Dendritic cell treated with granulocyte-macrophage colony-stimulating factor and Interleukin-4, amounts not matched to agents 40 ng/mL and 50 ng/mL, for 4 days (primary cell): Measurements from ENCODE around the gene NOX1.
"Not testable (repeated sequence)": the region's sequence is repeated elsewhere in the genome, so short reads cannot be mapped to it uniquely, and the experiment has no call there.

Source experiments
- H3K27ac Mint-ChIP-seq: one replicate; pipeline ENCODE4 v1.8.0; 2022; ENCODE audit warnings: mild to moderate bottlenecking, mixed read lengths
- H3K27me3 Mint-ChIP-seq: one replicate; pipeline ENCODE4 v1.8.0; 2022; ENCODE audit warnings: mild to moderate bottlenecking, mixed read lengths
- H3K36me3 Mint-ChIP-seq: one replicate; pipeline ENCODE4 v1.8.0; 2022; ENCODE audit warnings: low read depth, mixed read lengths
- H3K4me1 Mint-ChIP-seq: one replicate; pipeline ENCODE4 v1.8.0; 2022; ENCODE audit warnings: low read depth, mixed read lengths
- H3K4me3 Mint-ChIP-seq: one replicate; pipeline ENCODE4 v1.8.0; 2022; ENCODE audit warnings: mild to moderate bottlenecking, moderate library complexity, mixed read lengths
- H3K9me3 Mint-ChIP-seq: one replicate; pipeline ENCODE4 v1.8.0; 2022; ENCODE audit warnings: mixed read lengths
- intact Hi-C: fragments of 100-400 bp; cut with micrococcal nuclease; formaldehyde crosslinking; loops from one replicate; pipeline ENCODE4 v1.15.0; 2022

Gene NOX1

DNA sequence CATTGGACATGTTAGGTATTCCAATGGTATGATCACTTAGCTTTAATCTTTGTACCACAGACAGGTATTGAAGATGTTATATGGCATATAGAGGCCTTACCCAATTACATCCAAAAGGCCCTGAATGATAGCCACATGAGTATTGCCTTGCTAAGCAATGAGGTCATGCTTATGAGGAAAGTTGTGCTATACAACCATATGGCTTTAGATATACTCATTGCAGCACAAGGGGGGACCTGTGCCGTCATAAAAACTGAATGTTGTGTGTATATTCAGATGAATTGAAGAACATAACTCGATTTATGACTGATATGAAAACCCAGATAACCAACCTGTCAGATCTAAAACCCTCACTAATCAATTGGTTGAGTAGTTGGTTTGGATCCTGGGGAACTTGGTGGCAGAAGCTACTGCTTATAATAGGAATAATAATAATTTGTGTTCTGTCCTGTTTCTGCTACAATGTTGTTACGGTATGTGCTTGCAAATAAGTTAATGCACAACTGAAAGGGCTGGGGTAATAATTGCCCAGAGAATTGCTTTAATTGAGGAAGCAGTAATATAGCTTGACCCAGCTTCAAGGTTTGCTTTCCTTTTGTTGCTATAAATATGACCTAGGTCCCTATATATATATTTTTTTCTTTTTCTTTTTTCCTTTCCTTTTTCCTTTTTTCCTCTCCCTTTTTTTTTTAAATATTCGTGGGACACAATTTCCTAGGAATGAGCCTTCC is 75.5 kb downstream of the NOX1 start:
- Mint-ChIP-seq H3K4me3 (no peak overlapping the region), H3K4me1 (no peaks in the 10 kb centered on the region), H3K9me3 (no peaks in the 10 kb centered on the region), H3K27me3 (peaks cover 3% of the 10 kb centered on the region), H3K27ac (no peak overlapping the region), H3K36me3 (no peaks in the 10 kb centered on the region)
- intact Hi-C loops = no loop called here

DNA sequence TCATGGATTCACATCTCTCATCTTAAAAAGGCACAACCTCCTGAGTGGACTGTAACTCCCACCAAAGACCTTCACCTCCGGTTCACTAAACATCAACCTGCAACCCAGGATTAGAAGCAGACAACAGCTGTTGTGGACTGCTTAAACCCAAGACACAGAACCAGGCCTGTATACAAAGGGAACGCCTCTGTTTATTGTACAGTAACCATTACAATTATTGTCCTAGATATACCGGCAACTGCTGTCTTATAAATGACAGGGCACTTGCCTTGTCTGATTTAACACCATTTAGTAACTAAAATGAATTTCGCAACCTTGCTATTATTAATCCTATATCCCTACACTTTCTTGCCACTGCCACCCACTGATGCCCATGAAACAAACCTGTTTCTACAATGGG is 76.8 kb downstream of the NOX1 start:
- H3K27ac Mint-ChIP-seq = no peak overlapping the region
- H3K27me3 Mint-ChIP-seq = no peaks in the 10 kb centered on the region
- H3K4me1 Mint-ChIP-seq = no peaks in the 10 kb centered on the region
- intact Hi-C loops = no loop called here
- H3K36me3 Mint-ChIP-seq = no peaks in the 10 kb centered on the region
- no peak overlapping the region for H3K4me3 Mint-ChIP-seq
- H3K9me3 Mint-ChIP-seq = no peaks in the 10 kb centered on the region

DNA sequence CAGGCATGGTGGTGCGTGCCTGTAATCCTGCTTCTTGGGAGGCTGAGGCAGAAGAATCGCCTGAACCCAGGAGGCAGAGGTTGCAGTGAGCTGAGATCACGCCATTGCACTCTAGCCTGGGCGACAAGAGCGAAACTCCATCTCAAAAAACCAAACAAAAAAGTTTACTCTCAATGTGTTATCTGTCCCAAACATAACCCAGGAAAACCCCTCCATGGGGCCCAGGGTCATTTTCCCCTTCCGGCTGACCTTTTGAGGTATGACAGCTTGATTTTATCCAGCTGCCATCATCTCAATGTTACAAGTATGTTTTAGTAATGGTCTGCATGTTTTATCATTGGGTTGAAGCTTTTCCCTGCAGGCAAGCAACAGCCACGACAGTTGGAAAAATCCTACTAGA is 77.8 kb downstream of the NOX1 start:
- intact Hi-C loops, H3K9me3 Mint-ChIP-seq, H3K27me3 Mint-ChIP-seq, H3K4me3 Mint-ChIP-seq, H3K4me1 Mint-ChIP-seq, H3K27ac Mint-ChIP-seq, H3K36me3 Mint-ChIP-seq: not testable (repeated sequence)
